DND-41 (cell line): ENCODE data around the gene EPHB1.

ENCODE experiments used
- ATAC-seq: fragments of 200-7000 bp; cut with Tn5 transposase; 3 replicates; pipeline ENCODE4 v1.9.1; 2021; ENCODE audit warnings: low read depth; ENCODE audit not compliant: insufficient read depth
- DNase-seq: peaks from one replicate; pipeline ENCODE4 v3.0.0-alpha.2; 2020
- H2AFZ ChIP-seq: 2 replicates; pipeline ENCODE4 v1.6.0; 2012; ENCODE audit warnings: low read depth, low read length
- H3K27ac ChIP-seq: 2 replicates; pipeline ENCODE4 v1.5.1; 2012; ENCODE audit warnings: low read length, inconsistent platforms
- H3K27me3 ChIP-seq: fragments of 200-600 bp; sonication (generic); 2 replicates; pipeline ENCODE4 v1.6.0; 2012; ENCODE audit warnings: low read length, mild to moderate bottlenecking, inconsistent platforms; ENCODE audit not compliant: insufficient read depth, poor library complexity
- H3K36me3 ChIP-seq: 2 replicates; pipeline ENCODE4 v1.5.1; 2012; ENCODE audit warnings: low read length, inconsistent platforms; ENCODE audit not compliant: insufficient read depth
- H3K4me1 ChIP-seq: 2 replicates; pipeline ENCODE4 v1.5.1; 2012; ENCODE audit warnings: mild to moderate bottlenecking, low read length; ENCODE audit not compliant: insufficient read depth
- H3K4me2 ChIP-seq: 2 replicates; pipeline ENCODE4 v1.6.0; 2012; ENCODE audit warnings: mild to moderate bottlenecking, moderate library complexity, low read length, inconsistent platforms; ENCODE audit not compliant: insufficient read depth
- H3K4me3 ChIP-seq, 2 experiments: fragments of 200-600 bp in 1 of 2; shearing (Covaris generic) in 1 of 2; 2 replicates each; pipeline ENCODE4 v1.5.1; 2012 to 2016; ENCODE audit warnings: inconsistent platforms in 2 of 2, low read length in 2 of 2, mild to moderate bottlenecking in 2 of 2, low read depth in 1 of 2, moderate library complexity in 1 of 2
- H3K79me2 ChIP-seq: 2 replicates; pipeline ENCODE4 v1.6.0; 2012; ENCODE audit warnings: low read length, inconsistent platforms; ENCODE audit not compliant: insufficient read depth
- H3K9ac ChIP-seq: 2 replicates; pipeline ENCODE4 v1.6.0; 2012; ENCODE audit warnings: low read depth, mild to moderate bottlenecking, inconsistent platforms, low read length, moderate library complexity
- H3K9me3 ChIP-seq: 2 replicates; pipeline ENCODE4 v1.5.1; 2012; ENCODE audit warnings: low read length, moderate library complexity, mild to moderate bottlenecking, inconsistent platforms; ENCODE audit not compliant: insufficient read depth, severe bottlenecking
- H4K20me1 ChIP-seq: 2 replicates; pipeline ENCODE4 v1.6.0; 2012; ENCODE audit warnings: low read length; ENCODE audit not compliant: insufficient read depth
- CTCF ChIP-seq: IDR thresholded peaks from 2 replicates; pipeline ENCODE4 v1.5.1; 2012; ENCODE audit warnings: borderline replicate concordance, low read length, moderate library complexity, mild to moderate bottlenecking; ENCODE audit not compliant: poor library complexity, severe bottlenecking; ENCODE audit errors: extremely low read depth
- EZH2 ChIP-seq: IDR thresholded peaks from 3 replicates; pipeline ENCODE4 v1.6.1; 2012; ENCODE audit warnings: borderline replicate concordance, low read depth, mild to moderate bottlenecking, moderate library complexity, low read length, inconsistent platforms; ENCODE audit not compliant: severe bottlenecking

EPHB1 gene

GRCh38 chr3:135214400-135214799 is 419.3 kb downstream of the EPHB1 start:
- no peaks in the 10 kb centered on the region for H3K36me3 ChIP-seq
- no peak overlapping the region for H3K4me2 ChIP-seq
- no peak for TF ChIP-seq CTCF
- no peak for TF ChIP-seq EZH2
- H3K4me3 ChIP-seq: no peak overlapping the region
- DNase-seq (no peak), ATAC-seq (no peak)
- no peak overlapping the region for H2AFZ ChIP-seq
- no peaks in the 10 kb centered on the region for H3K9me3 ChIP-seq
- peaks cover 3% of the 10 kb centered on the region for H3K27me3 ChIP-seq
- H3K79me2 ChIP-seq: no peaks in the 10 kb centered on the region
- H3K27ac ChIP-seq: no peak overlapping the region
- H3K4me1 ChIP-seq: no peaks in the 10 kb centered on the region
- no peaks in the 10 kb centered on the region for H4K20me1 ChIP-seq
- H3K9ac ChIP-seq: no peak overlapping the region

DNA sequence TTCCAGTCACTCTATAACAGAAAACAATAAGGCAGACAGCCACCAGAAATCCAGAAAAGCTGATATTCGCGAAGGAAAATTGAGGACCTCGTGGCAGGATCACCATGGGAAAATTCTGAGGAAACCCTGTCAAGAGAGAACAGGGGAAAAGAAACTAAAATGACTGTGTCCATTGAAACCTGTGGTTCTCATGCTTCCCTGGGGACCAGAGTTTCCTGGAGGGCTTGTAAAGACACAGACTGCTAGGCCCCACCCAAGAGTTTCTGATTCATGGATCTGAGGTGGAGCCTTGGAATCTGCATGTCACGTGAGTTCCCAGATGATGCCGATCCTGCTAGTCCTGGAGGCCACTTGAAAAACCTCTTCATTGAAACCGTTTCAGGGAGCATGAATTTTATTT is 420.5 kb downstream of the EPHB1 start:
- no peak overlapping the region for H3K27ac ChIP-seq
- H3K4me2 ChIP-seq: no peak overlapping the region
- DNase-seq (no peak), ATAC-seq (no peak)
- H3K36me3 ChIP-seq: no peaks in the 10 kb centered on the region
- no peaks in the 10 kb centered on the region for H4K20me1 ChIP-seq
- peaks cover 3% of the 10 kb centered on the region for H3K27me3 ChIP-seq
- no peaks in the 10 kb centered on the region for H3K4me1 ChIP-seq
- H3K4me3 ChIP-seq: no peak overlapping the region
- no peak overlapping the region for H2AFZ ChIP-seq
- H3K79me2 ChIP-seq: no peaks in the 10 kb centered on the region
- TF ChIP-seq EZH2 (no peak), CTCF (no peak)
- no peaks in the 10 kb centered on the region for H3K9me3 ChIP-seq
- no peak overlapping the region for H3K9ac ChIP-seq

DNA sequence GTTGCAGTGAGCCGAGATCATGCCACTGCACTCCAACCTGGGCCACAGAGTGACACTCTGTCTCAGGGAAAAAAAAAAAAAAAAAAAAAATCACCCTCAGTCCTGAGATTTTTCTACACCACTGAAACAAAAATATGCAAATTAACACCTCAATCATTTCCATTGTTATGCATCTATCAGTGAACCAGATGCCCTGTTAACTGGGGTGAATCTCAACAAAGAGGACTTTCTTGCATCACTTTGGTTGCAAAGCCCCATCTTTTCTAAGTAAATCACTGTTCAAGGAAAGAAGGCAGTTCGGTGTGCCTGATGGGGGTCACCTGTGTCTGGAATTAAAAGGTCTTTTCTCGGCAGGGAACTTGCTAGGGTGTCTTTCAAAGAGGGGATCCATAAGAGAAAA is 421.6 kb downstream of the EPHB1 start:
- no peaks in the 10 kb centered on the region for H3K4me1 ChIP-seq
- no peak overlapping the region for H2AFZ ChIP-seq
- no peak for TF ChIP-seq EZH2
- no peak for TF ChIP-seq CTCF
- H3K9me3 ChIP-seq: no peaks in the 10 kb centered on the region
- no peak overlapping the region for H3K4me3 ChIP-seq
- H3K27me3 ChIP-seq: peaks cover 3% of the 10 kb centered on the region
- no peaks in the 10 kb centered on the region for H3K36me3 ChIP-seq
- H3K9ac ChIP-seq: no peak overlapping the region
- no peak for ATAC-seq
- no peak for DNase-seq
- H3K4me2 ChIP-seq: no peak overlapping the region
- no peaks in the 10 kb centered on the region for H4K20me1 ChIP-seq
- no peaks in the 10 kb centered on the region for H3K79me2 ChIP-seq
- H3K27ac ChIP-seq: no peak overlapping the region

- ATAC-seq: no peak
- no peak overlapping the region for H3K27ac ChIP-seq
These were observed 422.7 kb downstream of the EPHB1 start for GRCh38 chr3:135217730-135218129.

More at GRCh38 chr3:135217730-135218129, 422.7 kb downstream of the EPHB1 start:
- TF ChIP-seq CTCF (no peak), EZH2 (no peak)
- Histone ChIP-seq H3K9ac (no peak overlapping the region), H3K4me1 (no peaks in the 10 kb centered on the region), H3K27me3 (peaks cover 3% of the 10 kb centered on the region), H2AFZ (no peak overlapping the region), H3K4me3 (no peak overlapping the region), H3K79me2 (no peaks in the 10 kb centered on the region), H3K4me2 (no peak overlapping the region), H3K36me3 (no peaks in the 10 kb centered on the region), H3K9me3 (no peaks in the 10 kb centered on the region), H4K20me1 (no peaks in the 10 kb centered on the region)
- no peak for DNase-seq
